ENCODE data around the gene NDUFB5. TPM values are rescaled to one million over a fixed set of nuclear protein-coding genes. Genes with fewer than 3 reads are reported as not detected.

Gene NDUFB5
- polyA plus RNA-seq, 1 donor (not counting 4 experiments of a cell fraction or from before 2014, with no cell fraction given) = 70.6 TPM

GRCh38 chr3:179613807-179614206, 9.2 kb downstream of the NDUFB5 start:
- Histone ChIP-seq H3K27me3 (ENCODE audit: control insufficient read depth, extremely low read depth, insufficient read depth, low read length) (no peaks in the 10 kb centered on the region), H3K4me3 (ENCODE audit: control insufficient read depth in 2 of 3, extremely low read depth in 1 of 3, insufficient read depth in 2 of 3, low read depth in 1 of 3, low read length in 3 of 3) (no peak overlapping the region), H3K4me1 (ENCODE audit: control insufficient read depth, extremely low read depth, insufficient read depth, low read length) (no peaks in the 10 kb centered on the region), H3K36me3 (ENCODE audit: control insufficient read depth in 2 of 2, extremely low read depth in 1 of 2, insufficient read depth in 2 of 2, low read length in 2 of 2) (peaks cover 4 to 5% of the 10 kb centered on the region in 2 experiments), H4K20me1 (ENCODE audit: control insufficient read depth, extremely low read depth, insufficient read depth, low read length) (no peaks in the 10 kb centered on the region), H2AFZ (ENCODE audit: control insufficient read depth, low read length) (no peak overlapping the region), H3K79me2 (ENCODE audit: control insufficient read depth, insufficient read depth, low read length) (peaks cover 7% of the 10 kb centered on the region), H3K9me1 (ENCODE audit: control insufficient read depth, extremely low read depth, insufficient read depth, low read length) (peaks cover 2% of the 10 kb centered on the region), H3K9me3 (ENCODE audit: control insufficient read depth, low read depth, low read length) (no peaks in the 10 kb centered on the region), H3K9ac (ENCODE audit: control insufficient read depth, extremely low read depth, insufficient read depth, low read length) (no peak overlapping the region), H3K4me2 (ENCODE audit: control insufficient read depth, extremely low read depth, insufficient read depth, low read depth, low read length) (no peak overlapping the region), H3K27ac (ENCODE audit: control insufficient read depth, insufficient read depth, low read length) (no peak overlapping the region)
- dilution Hi-C loops (cut with MboI; ENCODE audit: extremely low pct_ligation_motif_present, low sequenced_read_pairs) = no loop called here
- FAIRE-seq = no peak
- DNase-seq (ENCODE audit: low read depth, low spot score) = no peak
- no peak for TF ChIP-seq EZH2 (IDR thresholded peaks at IDR 0.05; ENCODE audit: low read length)
- TF ChIP-seq, protein P1, sequence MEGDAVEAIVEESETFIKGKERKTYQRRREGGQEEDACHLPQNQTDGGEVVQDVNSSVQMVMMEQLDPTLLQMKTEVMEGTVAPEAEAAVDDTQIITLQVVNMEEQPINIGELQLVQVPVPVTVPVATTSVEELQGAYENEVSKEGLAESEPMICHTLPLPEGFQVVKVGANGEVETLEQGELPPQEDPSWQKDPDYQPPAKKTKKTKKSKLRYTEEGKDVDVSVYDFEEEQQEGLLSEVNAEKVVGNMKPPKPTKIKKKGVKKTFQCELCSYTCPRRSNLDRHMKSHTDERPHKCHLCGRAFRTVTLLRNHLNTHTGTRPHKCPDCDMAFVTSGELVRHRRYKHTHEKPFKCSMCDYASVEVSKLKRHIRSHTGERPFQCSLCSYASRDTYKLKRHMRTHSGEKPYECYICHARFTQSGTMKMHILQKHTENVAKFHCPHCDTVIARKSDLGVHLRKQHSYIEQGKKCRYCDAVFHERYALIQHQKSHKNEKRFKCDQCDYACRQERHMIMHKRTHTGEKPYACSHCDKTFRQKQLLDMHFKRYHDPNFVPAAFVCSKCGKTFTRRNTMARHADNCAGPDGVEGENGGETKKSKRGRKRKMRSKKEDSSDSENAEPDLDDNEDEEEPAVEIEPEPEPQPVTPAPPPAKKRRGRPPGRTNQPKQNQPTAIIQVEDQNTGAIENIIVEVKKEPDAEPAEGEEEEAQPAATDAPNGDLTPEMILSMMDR (optimal IDR thresholded peaks at IDR 0.05 in 1 of 3, IDR thresholded peaks at IDR 0.05 in 1 of 3, conservative IDR thresholded peaks at IDR 0.05 in 1 of 3; ENCODE audit: extremely low read depth in 1 of 3, insufficient read depth in 2 of 3, low read length in 3 of 3) = no peak

GRCh38 chr3:179615458-179616173, 11.0 kb downstream of the NDUFB5 start:
- peaks cover 2% of the 10 kb centered on the region for H3K79me2 ChIP-seq (ENCODE audit: control insufficient read depth, insufficient read depth, low read length)
- H3K4me2 ChIP-seq (ENCODE audit: control insufficient read depth, extremely low read depth, insufficient read depth, low read depth, low read length) = no peak overlapping the region
- dilution Hi-C loops (cut with MboI; ENCODE audit: extremely low pct_ligation_motif_present, low sequenced_read_pairs) = no loop called here
- H3K9me3 ChIP-seq (ENCODE audit: control insufficient read depth, low read depth, low read length) = no peaks in the 10 kb centered on the region
- peaks cover 2% of the 10 kb centered on the region for H3K9me1 ChIP-seq (ENCODE audit: control insufficient read depth, extremely low read depth, insufficient read depth, low read length)
- peaks cover 0 to 5% of the 10 kb centered on the region in 2 experiments for H3K36me3 ChIP-seq (ENCODE audit: control insufficient read depth in 2 of 2, extremely low read depth in 1 of 2, insufficient read depth in 2 of 2, low read length in 2 of 2)
- no peaks in the 10 kb centered on the region for H4K20me1 ChIP-seq (ENCODE audit: control insufficient read depth, extremely low read depth, insufficient read depth, low read length)
- no peak overlapping the region for H3K27ac ChIP-seq (ENCODE audit: control insufficient read depth, insufficient read depth, low read length)
- no peaks in the 10 kb centered on the region for H3K4me1 ChIP-seq (ENCODE audit: control insufficient read depth, extremely low read depth, insufficient read depth, low read length)
- no peak overlapping the region for H3K9ac ChIP-seq (ENCODE audit: control insufficient read depth, extremely low read depth, insufficient read depth, low read length)
- H3K4me3 ChIP-seq (ENCODE audit: control insufficient read depth in 2 of 3, extremely low read depth in 1 of 3, insufficient read depth in 2 of 3, low read depth in 1 of 3, low read length in 3 of 3) = no peak overlapping the region
- H3K27me3 ChIP-seq (ENCODE audit: control insufficient read depth, extremely low read depth, insufficient read depth, low read length) = no peaks in the 10 kb centered on the region
- no peak for TF ChIP-seq EZH2 (IDR thresholded peaks at IDR 0.05; ENCODE audit: low read length)
- TF ChIP-seq, protein P1 (optimal IDR thresholded peaks at IDR 0.05 in 1 of 3, IDR thresholded peaks at IDR 0.05 in 1 of 3, conservative IDR thresholded peaks at IDR 0.05 in 1 of 3; ENCODE audit: extremely low read depth in 1 of 3, insufficient read depth in 2 of 3, low read length in 3 of 3) = no peak
- no peak overlapping the region for H2AFZ ChIP-seq (ENCODE audit: control insufficient read depth, low read length)
- FAIRE-seq (no peak), DNase-seq (ENCODE audit: low read depth, low spot score) (no peak)

All from keratinocyte (primary cell).